Stimulated activated CD4-positive, alpha-beta T cell treated with anti-CD3 and anti-CD28 coated beads, Interleukin-12 subunit alpha, Interleukin-12 subunit beta, amount 100 ng/mL, for 24 hours (primary cell): ENCODE data around the gene SPACDR.

Source experiments
- DNase-seq, 2 experiments: peaks; one replicate each; pipeline ENCODE4 v3.0.0-alpha.2; 2020; ENCODE audit warnings: low read depth in 2 of 2

SPACDR gene

DNA sequence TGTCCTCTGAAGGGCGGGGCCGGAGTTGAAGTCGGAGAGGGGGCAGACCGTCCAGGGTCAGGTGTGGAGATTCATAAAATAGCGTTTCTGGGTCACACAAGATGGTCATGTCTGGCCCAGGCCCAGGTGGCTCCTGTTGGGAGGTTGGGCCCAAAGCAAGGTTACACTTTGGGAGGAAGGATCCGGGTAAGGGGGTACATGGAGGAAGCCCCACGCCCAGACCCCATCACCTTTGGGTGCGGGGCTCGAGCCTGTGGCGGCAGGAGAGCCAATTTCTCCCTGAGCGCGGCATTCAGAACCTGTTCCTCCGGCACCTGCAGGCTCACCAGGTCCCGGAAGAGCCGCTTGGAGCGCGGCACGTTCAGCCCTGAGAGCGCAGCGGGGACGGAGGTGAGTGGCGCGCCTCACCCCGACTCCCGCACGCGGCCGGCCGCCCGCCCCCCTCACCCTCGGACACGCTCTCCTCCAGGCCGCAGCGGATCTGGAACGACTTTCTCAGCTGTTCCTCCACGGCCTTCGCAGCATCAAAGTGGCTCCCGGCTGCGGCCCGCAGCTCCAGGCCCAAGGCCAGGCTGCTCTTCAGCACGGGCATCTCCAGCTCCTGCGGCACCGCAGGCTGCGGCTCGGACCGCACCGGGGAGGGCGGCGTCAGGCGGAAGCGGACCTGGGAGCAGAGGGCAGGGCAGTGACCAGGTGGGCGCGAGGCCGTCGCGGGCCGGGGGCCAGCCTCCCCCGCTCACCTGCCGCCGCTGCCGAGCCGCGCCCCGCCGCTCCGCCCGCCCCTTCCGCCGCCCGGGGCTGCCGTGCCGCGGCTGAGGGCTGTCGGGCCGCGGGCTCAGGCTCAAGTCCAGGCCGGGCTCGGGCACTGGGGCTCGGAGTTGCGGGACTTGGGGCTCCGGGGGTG, 28.4 kb downstream of the SPACDR start:
- DNase-seq = no peak

DNA sequence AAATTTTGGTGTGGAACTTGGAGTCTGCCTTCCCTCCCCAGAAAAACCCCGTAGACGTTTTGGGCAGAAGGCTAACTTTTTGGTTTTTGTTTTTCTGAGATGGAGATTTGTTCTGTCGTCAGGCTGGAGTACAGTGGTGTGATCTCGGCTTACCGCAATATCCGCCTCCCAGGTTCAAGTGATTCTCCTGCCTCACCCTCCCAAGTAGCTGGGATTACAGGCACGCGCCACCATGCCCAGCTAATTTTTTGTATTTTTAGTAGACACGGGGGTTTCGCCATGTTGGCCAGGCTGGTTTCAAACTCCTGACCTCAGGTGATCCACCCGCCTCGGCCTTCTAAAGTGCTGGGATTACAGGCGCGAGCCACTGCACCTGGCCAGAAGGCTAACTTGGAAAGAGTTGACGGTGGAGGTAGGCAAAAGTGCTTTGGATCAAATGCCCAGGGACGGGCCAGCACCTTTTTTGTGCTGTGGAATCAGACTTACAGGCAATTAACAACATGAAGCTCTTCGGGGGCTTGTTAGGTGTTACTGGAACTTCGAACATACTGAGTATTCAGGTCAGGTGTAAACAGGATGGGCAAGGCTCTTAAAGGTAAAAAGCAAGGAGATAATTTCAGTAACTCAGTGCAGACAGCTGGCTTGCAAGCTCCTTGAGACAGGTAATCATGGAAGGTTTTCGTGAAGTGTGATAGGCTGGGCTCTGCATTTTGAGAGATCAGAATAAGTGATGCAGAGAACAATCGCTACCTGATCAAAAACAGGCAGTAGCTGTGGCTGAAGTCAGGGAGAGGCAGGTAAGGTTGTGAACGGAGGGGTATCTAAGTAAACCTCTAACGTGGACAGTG, 29.5 kb downstream of the SPACDR start:
- DNase-seq = no peak

DNA sequence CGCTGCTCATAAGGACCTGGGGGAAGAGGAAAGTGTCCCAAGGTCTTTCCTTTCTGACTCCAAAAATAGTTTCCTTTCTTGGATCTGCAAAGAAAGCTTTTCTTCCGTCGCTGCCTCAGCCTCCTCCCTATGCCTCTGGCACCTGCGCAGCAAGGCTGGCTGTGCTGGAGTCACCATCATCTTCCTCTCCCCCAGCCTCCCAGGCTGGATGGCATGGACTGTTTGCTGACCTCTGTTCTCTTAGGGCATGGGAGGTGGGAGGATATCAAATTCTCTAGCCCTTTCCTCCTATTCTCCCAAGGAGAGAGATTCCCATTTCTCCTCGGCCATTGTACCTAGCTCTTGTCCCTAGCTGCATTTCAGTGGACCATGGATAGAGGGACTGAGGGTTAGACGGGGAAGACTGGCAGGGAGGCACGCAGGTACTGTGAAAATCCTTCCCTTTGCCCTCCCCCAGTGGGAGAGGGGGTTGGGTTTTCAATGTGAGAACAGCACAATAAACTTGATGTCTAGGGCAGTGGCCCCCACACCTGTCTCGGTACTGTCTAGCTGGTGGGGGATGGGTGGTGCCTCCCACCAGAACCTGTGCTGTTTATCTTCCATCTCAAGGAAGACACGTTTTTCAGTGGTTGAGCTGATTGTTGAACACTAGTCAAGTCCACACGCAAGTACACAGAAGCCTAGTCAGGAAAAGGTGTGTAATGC, 30.3 kb downstream of the SPACDR start:
- no peak for DNase-seq

DNA sequence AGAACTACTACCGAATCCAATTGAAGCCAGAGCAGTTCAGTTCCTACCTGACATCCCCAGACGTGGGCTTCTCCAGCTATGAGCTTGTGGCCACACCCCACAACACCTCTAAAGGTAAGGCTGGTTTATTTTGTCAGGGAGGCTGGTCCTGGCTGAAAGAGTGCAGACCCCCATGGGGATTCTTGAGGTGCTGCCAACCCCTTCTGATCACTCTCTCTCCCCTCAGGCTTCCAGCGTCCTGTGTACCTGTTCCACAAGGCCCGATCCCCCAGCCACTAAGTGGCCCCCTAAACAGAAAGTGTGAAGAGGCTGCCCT, 30.8 kb downstream of the SPACDR start:
- no peak for DNase-seq

DNA sequence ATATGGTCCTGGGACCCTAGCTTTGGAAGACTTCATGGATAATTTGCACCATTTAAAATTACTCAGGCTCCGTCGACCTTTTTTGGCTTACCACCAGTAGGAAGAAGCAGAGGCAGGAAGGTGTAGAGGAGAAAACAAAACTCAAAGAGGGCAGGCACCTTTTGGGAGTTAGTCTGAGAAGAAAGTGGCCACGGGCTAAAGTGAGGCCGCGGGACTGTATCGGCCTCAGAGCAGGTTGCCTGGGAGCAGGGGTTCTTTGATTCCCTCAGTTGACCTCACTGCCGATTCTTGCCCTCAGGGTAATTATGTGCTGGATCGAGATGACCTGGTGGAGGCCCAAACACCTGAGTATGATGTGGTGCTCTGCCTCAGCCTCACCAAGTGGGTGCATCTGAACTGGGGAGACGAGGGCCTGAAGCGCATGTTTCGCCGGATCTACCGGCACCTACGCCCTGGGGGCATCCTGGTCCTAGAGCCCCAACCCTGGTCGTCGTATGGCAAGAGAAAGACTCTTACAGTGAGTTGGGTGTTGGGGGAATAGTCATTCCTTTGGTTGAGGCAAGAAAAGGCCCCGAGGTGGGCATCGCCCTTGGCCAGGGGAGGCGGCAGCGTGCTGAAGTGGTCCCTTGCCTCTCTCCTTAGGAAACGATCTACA, 31.3 kb downstream of the SPACDR start:
- no peak for DNase-seq

DNA sequence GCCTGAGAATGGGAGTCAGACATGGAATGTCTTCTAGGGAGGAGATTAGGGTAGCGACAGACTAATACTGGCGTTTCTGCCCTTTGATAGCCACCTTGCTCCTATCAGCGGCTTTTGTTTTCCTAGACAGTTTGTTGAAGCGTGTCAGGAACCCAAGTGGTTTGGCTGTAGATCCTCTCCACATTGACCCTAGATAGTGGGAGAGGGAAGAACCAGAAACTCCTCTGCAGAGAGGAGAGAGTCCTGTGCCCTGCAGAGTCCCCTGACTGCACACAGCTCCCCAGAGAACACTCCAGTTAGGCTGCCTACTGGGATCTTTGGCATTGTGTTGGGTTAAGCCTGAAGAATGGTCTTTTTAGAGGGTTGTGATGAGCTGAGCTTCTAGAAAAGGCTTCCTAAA, 32.0 kb downstream of the SPACDR start:
- no peak for DNase-seq

DNA sequence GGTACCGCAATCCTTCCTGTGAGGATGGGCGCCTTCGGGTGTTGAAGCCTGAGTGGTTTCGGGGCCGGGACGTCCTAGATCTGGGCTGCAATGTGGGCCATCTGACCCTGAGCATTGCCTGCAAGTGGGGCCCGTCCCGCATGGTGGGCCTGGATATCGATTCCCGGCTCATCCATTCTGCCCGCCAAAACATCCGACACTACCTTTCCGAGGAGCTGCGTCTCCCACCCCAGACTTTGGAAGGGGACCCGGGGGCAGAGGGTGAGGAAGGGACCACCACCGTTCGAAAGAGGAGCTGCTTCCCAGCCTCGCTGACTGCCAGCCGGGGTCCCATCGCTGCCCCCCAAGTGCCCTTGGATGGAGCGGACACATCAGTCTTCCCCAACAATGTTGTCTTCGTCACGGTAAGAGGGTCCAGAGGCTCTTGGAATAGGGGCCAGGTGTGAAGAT, 32.7 kb downstream of the SPACDR start:
- DNase-seq = no peak

DNA sequence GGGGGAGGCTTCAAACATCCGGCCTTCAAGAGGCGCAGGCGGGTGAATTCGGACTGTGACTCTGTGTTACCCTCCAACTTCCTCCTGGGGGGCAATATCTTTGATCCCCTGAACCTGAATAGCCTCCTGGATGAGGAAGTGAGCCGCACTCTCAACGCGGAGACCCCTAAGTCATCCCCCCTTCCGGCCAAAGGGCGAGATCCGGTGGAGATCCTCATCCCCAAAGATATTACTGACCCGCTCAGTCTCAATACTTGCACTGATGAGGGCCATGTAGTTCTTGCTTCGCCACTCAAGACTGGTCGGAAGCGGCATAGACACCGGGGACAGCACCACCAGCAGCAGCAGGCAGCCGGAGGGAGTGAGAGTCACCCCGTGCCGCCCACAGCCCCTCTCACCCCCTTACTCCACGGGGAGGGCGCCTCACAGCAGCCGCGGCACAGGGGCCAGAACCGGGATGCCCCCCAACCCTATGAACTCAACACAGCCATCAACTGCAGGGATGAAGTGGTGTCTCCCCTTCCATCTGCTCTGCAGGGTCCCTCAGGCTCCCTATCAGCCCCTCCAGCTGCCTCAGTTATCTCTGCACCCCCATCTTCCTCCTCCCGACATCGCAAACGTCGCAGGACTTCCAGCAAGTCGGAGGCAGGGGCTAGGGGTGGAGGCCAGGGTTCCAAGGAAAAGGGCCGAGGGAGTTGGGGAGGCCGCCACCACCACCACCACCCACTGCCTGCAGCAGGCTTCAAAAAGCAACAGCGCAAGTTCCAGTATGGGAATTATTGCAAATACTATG, 33.4 kb downstream of the SPACDR start:
- DNase-seq = no peak

DNA sequence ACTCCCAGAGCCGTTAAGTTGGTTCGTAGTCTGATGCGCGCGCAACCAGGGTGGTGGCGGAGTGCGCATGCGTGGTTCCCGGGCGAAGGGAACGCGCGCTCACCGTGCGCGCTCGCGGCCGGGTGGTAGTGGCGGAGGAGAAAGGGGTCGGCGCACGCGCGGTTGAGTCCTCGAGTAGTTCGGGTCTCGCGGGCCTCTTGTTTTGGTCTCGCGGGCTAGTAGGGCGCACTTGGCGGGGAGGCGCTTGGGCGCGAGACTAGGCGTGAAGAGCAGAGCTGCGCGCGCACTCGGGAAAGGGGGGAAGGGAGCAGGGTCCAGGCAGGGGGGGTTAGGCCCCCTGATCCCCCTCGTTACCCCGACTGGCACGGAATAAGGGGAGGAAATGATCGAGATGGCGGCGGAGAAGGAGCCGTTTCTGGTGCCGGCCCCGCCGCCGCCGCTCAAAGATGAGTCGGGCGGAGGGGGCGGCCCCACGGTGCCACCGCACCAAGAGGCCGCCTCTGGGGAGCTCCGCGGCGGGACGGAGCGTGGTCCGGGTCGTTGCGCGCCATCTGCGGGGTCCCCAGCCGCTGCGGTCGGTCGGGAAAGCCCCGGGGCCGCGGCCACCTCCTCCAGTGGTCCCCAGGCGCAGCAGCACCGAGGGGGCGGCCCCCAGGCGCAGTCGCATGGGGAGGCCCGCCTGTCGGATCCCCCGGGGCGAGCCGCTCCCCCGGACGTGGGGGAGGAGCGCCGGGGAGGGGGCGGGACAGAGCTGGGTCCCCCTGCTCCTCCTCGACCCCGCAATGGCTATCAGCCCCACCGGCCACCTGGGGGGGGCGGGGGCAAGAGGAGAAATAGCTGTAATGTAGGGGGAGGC, 34.2 kb downstream of the SPACDR start, which contains the start of gene MEPCE:
Gene MEPCE (plus strand): TSS at position 195 of the 856 bp plus-strand sequence. CDS start 188 bp downstream, at position 383.
- peak; percentile 92 to 93 for DNase-seq

DNA sequence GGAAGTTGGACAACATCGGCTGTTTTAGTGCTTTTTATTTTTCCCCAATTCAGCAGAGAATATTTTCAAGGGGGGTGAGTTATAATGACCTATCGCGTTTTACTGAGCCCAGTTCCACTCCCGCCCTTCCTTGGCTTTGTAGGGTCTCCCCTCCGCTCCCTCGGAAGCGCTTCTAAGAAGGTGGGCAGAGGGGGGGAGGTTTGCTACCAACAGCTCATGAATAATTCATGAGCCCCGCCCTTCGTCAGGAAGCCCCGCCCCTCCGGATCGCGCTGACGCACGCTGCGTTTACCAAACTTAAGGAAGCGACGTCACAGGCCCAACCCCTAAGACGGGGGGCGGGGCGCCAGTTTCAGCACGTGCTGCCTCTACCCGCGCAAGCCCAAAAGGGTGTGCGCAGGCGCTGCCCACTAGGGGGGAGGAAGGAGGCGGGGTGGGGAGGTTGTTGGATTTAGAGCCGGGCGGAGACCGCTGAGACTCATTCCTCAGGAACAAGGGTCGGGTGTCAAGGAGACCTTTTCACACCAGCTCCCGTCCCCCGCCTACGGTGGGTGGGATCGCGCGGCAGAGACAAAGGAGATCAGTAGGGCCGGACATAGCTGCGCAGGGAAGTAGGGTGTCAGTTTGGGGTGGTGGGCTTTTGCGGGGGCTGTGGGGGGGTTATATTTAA, 35.0 kb downstream of the SPACDR start:
- peak; percentile 100 for DNase-seq

DNA sequence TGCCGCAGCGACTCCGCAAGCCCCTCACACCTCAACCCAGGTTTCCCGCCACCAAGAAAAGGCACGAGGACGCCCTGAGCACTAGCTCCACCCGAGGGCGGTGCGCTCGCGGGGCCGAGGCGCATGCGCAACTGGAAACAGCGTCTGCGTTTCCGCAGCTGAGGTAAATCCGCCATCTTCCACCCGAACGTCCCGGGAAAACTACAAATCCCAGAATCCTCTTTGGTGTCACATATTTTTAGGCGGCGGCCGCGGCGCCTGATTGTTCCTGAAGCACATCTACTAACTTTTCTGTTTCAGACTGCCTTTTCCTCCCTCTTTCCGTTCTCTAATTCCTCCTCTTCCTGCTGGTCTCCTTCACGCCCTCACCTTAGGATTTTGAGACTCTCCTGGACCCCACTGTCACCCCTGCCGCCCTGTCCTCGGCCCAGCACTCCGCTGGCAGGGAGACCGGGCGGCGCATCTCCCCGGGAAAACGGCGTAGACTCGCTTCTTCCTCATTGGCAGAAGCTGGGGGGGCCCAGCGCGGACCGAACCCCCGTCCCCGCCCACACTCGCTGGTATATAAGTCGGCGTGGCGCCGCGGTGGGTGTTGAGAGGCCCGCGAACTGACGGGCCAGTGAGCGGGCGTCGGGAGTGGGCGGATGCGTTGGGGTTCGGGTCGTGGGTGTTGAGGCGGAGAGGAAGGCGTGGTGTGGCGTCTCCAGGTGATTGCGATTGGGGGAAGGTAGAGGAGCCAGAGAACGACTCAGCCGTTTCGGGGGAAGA, 35.7 kb downstream of the SPACDR start, which contains the start of gene ZCWPW1:
Gene ZCWPW1 (minus strand): TSS at position 505 of the 768 bp plus-strand sequence. CDS start 8,054 bp downstream, outside the sequence.
- peak; percentile 94 to 98 for DNase-seq

DNA sequence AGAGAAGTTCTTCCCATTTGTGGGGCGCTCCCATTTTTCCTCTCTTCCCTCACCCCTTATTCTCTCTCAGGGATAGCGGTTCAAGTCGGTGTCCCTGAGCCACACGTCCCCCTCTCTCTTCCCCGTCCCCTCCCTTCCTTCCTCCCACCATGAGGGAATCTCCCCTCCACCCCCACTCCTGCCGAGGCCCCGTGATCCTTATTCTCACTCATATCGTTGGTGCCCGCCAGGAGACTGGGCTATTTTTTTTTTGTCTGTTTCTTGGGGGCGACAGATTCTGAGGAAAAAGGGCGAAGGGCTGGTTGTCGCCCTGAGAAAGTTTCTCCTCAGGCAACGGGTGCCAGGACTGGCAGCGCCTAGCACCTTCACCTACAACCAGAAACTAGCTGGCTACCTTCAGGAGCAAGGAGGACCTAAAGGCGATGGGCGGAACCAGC, 36.3 kb downstream of the SPACDR start:
- DNase-seq = no peak

DNA sequence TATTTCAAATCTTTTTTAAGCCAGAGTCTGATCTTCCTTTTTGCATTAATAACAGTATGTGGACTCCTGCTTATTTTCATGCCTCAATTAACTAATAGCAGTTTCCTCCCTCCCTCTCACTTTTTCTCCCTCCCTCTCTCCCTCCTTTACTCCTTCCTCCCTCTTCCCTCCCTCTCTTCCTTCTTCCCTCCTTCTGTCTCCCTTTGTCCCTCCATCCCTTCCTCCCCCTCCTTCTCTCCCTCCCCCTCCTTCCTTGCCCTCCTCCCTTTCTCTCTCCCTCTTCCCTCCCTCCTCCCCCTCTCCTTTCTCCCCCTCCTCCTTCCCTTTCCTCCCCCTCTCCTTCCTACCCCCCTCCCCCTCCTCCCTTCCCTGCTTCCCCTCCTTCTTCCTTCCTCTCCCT, 37.5 kb downstream of the SPACDR start:
- no peak for DNase-seq

DNA sequence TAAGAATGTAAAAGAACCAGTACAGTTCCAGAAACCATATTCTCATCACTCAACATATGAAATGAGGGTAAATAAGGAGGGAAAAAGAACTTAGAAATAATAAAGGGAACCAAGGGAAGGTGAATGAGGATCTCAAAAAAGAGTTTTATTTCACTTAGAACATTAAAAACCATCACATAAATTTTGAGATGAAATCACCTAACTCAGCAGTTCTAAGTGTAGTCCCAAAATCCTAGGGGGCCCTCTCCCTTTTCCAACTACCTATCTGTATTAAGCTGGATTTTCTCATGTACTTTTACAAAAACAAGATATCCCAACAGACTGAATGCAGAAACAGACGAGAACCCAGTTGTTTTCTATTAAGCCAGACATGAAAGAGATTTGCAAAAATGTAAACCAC, 38.7 kb downstream of the SPACDR start:
- DNase-seq = no peak

DNA sequence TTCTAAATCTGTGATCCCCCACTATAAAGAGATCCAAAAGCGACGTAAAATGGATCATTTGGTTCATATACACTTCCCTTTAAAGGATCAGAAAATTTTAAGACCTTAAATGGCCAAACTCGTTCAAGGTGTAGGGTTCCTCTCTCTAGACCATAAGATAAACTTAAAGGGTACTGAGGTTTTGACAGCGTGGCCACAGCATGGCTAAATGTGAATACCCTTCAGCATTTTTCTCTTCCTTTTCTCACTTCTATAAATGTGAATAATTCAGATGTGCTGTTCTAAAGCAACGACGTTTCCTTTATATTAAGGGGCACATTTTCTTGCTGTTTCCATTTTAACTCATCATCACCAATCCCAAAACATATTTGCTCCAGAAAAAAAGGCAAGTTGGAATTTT, 40.7 kb downstream of the SPACDR start:
- no peak for DNase-seq

DNA sequence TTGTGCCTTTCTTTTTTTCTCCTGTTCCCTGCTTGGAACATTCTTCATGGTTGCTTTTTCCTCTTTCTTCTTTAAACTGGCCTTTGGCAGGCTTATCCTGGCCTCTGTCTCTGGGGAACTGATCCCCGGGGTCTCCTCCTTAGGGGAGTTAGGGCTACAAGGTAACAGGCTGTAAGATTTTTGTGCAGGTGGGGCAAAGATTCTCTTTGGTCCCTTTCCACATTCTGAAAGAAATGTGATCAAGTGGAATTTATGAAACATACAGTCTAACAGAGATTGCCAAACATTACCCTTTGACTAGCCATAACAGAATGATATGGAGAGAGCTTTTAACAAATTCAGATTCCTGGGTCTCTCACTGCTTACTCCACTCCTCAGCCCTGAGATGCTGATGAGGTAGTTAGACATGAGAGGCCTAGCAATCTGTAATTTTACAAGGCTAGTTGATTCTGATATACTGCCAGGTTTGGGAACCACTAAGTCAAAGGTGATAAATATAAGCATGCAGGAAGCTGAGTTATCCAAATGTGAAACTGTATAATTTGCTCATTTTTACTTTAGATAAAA, 44.3 kb downstream of the SPACDR start:
- DNase-seq = no peak

DNA sequence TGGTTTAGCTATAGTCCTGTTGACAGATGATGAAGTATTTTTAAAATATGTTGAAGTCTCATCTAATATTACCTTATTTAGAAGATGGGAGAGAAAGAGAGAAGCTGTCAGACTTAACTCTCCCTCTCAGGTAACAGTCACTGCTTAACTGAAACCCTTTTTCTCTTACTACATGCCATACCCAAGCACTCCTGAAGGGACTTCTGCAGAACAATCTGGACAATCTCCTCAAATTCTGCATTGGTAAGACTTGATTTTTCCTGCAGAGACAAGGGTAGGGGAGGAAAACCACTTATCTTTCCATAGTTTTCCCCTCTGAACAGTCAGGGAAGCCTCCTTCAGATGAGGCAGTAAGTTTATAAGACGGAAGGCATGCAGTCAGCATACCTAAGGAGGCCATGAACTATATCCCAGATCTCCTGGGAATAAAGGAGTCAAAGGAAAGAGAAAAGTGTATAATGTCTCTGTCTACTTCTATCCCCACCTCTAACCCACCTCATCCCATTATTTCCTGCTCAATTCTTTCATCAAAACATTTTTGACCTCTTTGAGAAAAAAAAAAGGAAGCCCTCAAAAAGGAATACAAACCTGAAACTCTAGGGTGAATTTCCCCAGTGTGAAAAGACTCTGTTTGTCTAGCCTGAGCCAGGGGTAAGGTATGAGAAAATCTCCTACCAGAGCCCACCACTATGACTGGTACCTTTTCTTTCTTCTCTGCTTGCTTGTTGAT, 45.0 kb downstream of the SPACDR start:
- DNase-seq = no peak
